H1 (cell line): Measurements from ENCODE around the gene BBS9. TPM values are rescaled to one million over a fixed set of nuclear protein-coding genes. Genes with fewer than 3 reads are reported as not detected.
"Not testable (repeated sequence)": the region's sequence is repeated elsewhere in the genome, so short reads cannot be mapped to it uniquely, and the experiment has no call there.

Experiments
- CTCF ChIA-PET: fragments of 300-600 bp; sonication (Branson Sonifier 250); formaldehyde crosslinking; loops from one replicate; lab custom pipeline; 2021; ENCODE audit not compliant: partially characterized antibody; lab: Charles Lee
- POLR2A ChIA-PET: fragments of 300-600 bp; sonication (Branson Sonifier 250); formaldehyde crosslinking; loops from one replicate; lab custom pipeline; 2021; ENCODE audit warnings: inconsistent platforms; ENCODE audit not compliant: partially characterized antibody; lab: Charles Lee
- DNase-seq, 2 experiments: peaks; one replicate each; pipeline versions ENCODE4 v3.0.0 to v3.0.0-alpha.2; 2010 to 2022; ENCODE audit warnings: low spot score in 2 of 2, low read depth in 1 of 2, mixed read lengths in 1 of 2
- FAIRE-seq: peaks from 2 replicates; lab custom pipeline; 2011; peaks lifted over from hg19 to GRCh38; lab: Jason Lieb, UNC
- H2AFZ ChIP-seq: 2 replicates; pipeline ENCODE4 v1.8.1; 2012; ENCODE audit warnings: low read length, inconsistent platforms
- H2AK5ac ChIP-seq: 2 replicates; pipeline ENCODE4 v1.6.1; 2013; ENCODE audit warnings: low read depth, low read length
- H2BK120ac ChIP-seq: replicated peaks from 2 replicates; pipeline ENCODE3; 2013; ENCODE audit warnings: low read depth, low read length, inconsistent platforms
- H2BK12ac ChIP-seq: 2 replicates; pipeline ENCODE4 v1.6.1; 2013; ENCODE audit warnings: low read depth, low read length
- H2BK15ac ChIP-seq: 2 replicates; pipeline ENCODE4 v1.6.1; 2013; ENCODE audit warnings: low read length
- H2BK20ac ChIP-seq: 2 replicates; pipeline ENCODE4 v1.6.1; 2013; ENCODE audit warnings: low read length
- H2BK5ac ChIP-seq: 2 replicates; pipeline ENCODE4 v1.6.1; 2013; ENCODE audit warnings: low read depth, low read length
- H3K14ac ChIP-seq: 2 replicates; pipeline ENCODE4 v1.6.1; 2013; ENCODE audit warnings: inconsistent platforms; ENCODE audit not compliant: insufficient read length
- H3K18ac ChIP-seq: 2 replicates; pipeline ENCODE4 v1.6.1; 2013; ENCODE audit warnings: low read length; ENCODE audit errors: extremely low read depth
- H3K23ac ChIP-seq: 2 replicates; pipeline ENCODE4 v1.6.1; 2013; ENCODE audit warnings: inconsistent platforms; ENCODE audit not compliant: insufficient read length
- H3K23me2 ChIP-seq: 2 replicates; pipeline ENCODE4 v1.6.1; 2013; ENCODE audit warnings: low read depth, low read length
- H3K27ac ChIP-seq: 2 replicates; pipeline ENCODE4 v1.6.1; 2011; ENCODE audit warnings: low read depth, low read length, inconsistent platforms
- H3K27me3 ChIP-seq, 4 experiments: replicated peaks in 1 of 4; 1 replicate in 1 of 4; 2 replicates in 3 of 4; pipeline versions ENCODE4 v1.6.1 to v1.8.1; 2011 to 2013; ENCODE audit warnings: low read length in 3 of 4, mild to moderate bottlenecking in 3 of 4, inconsistent platforms in 2 of 4, mixed read lengths in 2 of 4, moderate library complexity in 1 of 4; ENCODE audit not compliant: control insufficient read depth in 3 of 4, insufficient read depth in 3 of 4; ENCODE audit errors: extremely low read depth in 1 of 4
- H3K36me3 ChIP-seq, 4 experiments: 2 replicates each; pipeline versions ENCODE4 v1.6.1 to v1.8.1; 2011 to 2013; ENCODE audit warnings: mild to moderate bottlenecking in 4 of 4, low read length in 3 of 4, moderate library complexity in 2 of 4, control low read depth in 1 of 4, inconsistent platforms in 1 of 4; ENCODE audit not compliant: insufficient read depth in 4 of 4, control insufficient read depth in 2 of 4
- H3K4ac ChIP-seq: replicated peaks from 2 replicates; pipeline ENCODE3; 2013; ENCODE audit warnings: low read length, low read depth, mixed read lengths, inconsistent platforms; ENCODE audit not compliant: insufficient read length
- H3K4me1 ChIP-seq, 4 experiments: replicated peaks in 1 of 4; 1 replicate in 1 of 4; 2 replicates in 3 of 4; pipeline versions ENCODE4 v1.6.1 to v1.8.1; 2011 to 2013; ENCODE audit warnings: low read length in 3 of 4, inconsistent platforms in 2 of 4, mixed read lengths in 1 of 4; ENCODE audit not compliant: insufficient read depth in 4 of 4, control insufficient read depth in 3 of 4
- H3K4me2 ChIP-seq, 2 experiments: 2 replicates each; pipeline versions ENCODE4 v1.6.1 to v1.8.1; 2011 to 2013; ENCODE audit warnings: low read depth in 2 of 2, low read length in 2 of 2, control low read depth in 1 of 2, inconsistent platforms in 1 of 2, mild to moderate bottlenecking in 1 of 2; ENCODE audit not compliant: insufficient read depth in 1 of 2
- H3K4me3 ChIP-seq, 4 experiments: fragments of 200-600, 300-600 bp in 1 of 4; sonication (generic), shearing (Covaris generic), sonication (Bioruptor Twin) in 1 of 4; 2 replicates each; pipeline versions ENCODE4 v1.5.1 to v1.8.1; 2011 to 2016; ENCODE audit warnings: low read length in 4 of 4, low read depth in 3 of 4, control low read depth in 2 of 4, inconsistent platforms in 2 of 4, mild to moderate bottlenecking in 2 of 4, mixed read lengths in 1 of 4, moderate library complexity in 1 of 4; ENCODE audit not compliant: insufficient read depth in 2 of 4; ENCODE audit errors: extremely low read depth in 1 of 4
- H3K56ac ChIP-seq: replicated peaks from 2 replicates; pipeline ENCODE3; 2013; ENCODE audit warnings: low read depth, mild to moderate bottlenecking, mixed read lengths, low read length, inconsistent platforms; ENCODE audit not compliant: insufficient read length
- H3K79me1 ChIP-seq: 2 replicates; pipeline ENCODE4 v1.6.1; 2013; ENCODE audit warnings: low read depth, low read length, control low read depth
- H3K79me2 ChIP-seq, 2 experiments: 2 replicates each; pipeline versions ENCODE4 v1.6.1 to v1.8.1; 2012 to 2013; ENCODE audit warnings: low read length in 2 of 2, mild to moderate bottlenecking in 2 of 2, inconsistent platforms in 1 of 2; ENCODE audit not compliant: insufficient read depth in 2 of 2, control insufficient read depth in 1 of 2
- H3K9ac ChIP-seq, 4 experiments: replicated peaks in 1 of 4; 1 replicate in 1 of 4; 2 replicates in 3 of 4; pipeline versions ENCODE4 v1.6.1 to v1.8.1; 2011 to 2013; ENCODE audit warnings: low read depth in 3 of 4, low read length in 3 of 4, control low read depth in 2 of 4, mild to moderate bottlenecking in 2 of 4, moderate library complexity in 2 of 4, inconsistent platforms in 1 of 4; ENCODE audit errors: extremely low read depth in 1 of 4
- H3K9me3 ChIP-seq, 2 experiments: 2 replicates each; pipeline versions ENCODE4 v1.6.1 to v1.8.1; 2012 to 2013; ENCODE audit warnings: mild to moderate bottlenecking in 2 of 2, moderate library complexity in 2 of 2, control low read depth in 1 of 2, inconsistent platforms in 1 of 2, low read depth in 1 of 2, low read length in 1 of 2, mixed read lengths in 1 of 2; ENCODE audit not compliant: insufficient read depth in 2 of 2
- H4K20me1 ChIP-seq, 2 experiments: replicated peaks in 1 of 2; 2 replicates each; pipeline versions ENCODE3 to v1.8.1; 2011 to 2013; ENCODE audit warnings: inconsistent platforms in 2 of 2, low read length in 2 of 2, mild to moderate bottlenecking in 1 of 2; ENCODE audit not compliant: insufficient read depth in 2 of 2, control insufficient read depth in 1 of 2
- H4K5ac ChIP-seq: 2 replicates; pipeline ENCODE4 v1.6.1; 2013; ENCODE audit warnings: low read length, low read depth, mixed read lengths, inconsistent platforms; ENCODE audit not compliant: insufficient read length
- H4K8ac ChIP-seq: 2 replicates; pipeline ENCODE4 v1.8.0; 2013; ENCODE audit warnings: mild to moderate bottlenecking, moderate library complexity, low read length, inconsistent platforms; ENCODE audit not compliant: insufficient read depth; ENCODE audit errors: extremely low read depth
- H4K91ac ChIP-seq: replicated peaks from 2 replicates; pipeline ENCODE3; 2013; ENCODE audit warnings: low read length, mixed read lengths, inconsistent platforms; ENCODE audit not compliant: insufficient read length
- CHD2 ChIP-seq: IDR thresholded peaks from 2 replicates; pipeline ENCODE4 v1.6.1; 2012; ENCODE audit warnings: low read length, improper control_type of control experiment
- JUND ChIP-seq: IDR thresholded peaks from 2 replicates; pipeline ENCODE4 v1.6.1; 2011; ENCODE audit warnings: mild to moderate bottlenecking, improper control_type of control experiment, low read length
- RBBP5 ChIP-seq: IDR thresholded peaks from 2 replicates; pipeline ENCODE4 v1.7.1; 2012; ENCODE audit warnings: low read depth, mild to moderate bottlenecking, inconsistent platforms, low read length, moderate library complexity, borderline replicate concordance
- USF2 ChIP-seq: IDR thresholded peaks from 2 replicates; pipeline ENCODE4 v1.6.1; 2011; ENCODE audit warnings: low read length, improper control_type of control experiment
- WGBS, 2 experiments: shearing (Covaris generic) in 1 of 2; methylation state at CpG; one replicate each; pipeline versions ENCODE4 v1.1.6 to v1.1.7; 2013 to 2015; ENCODE audit warnings: low lambda C conversion rate in 2 of 2, mixed read lengths in 2 of 2, inconsistent platforms in 1 of 2, low coverage in 1 of 2, missing lambda C conversion rate in 1 of 2; ENCODE audit not compliant: insufficient replicate concordance in 2 of 2, insufficient coverage in 1 of 2, insufficient read length in 1 of 2; ENCODE audit errors: extremely low coverage in 1 of 2, missing lambda C conversion rate in 1 of 2; 5-methylcytosine and 5-hydroxymethylcytosine counted together
- polyA plus RNA-seq, 7 experiments: library from polyadenylated mRNA; depleted of rRNA in 3 of 7; stranded (reverse) in 5 of 7; unstranded in 2 of 7; fragments of >200 nt in 5 of 7; fragments of 200-250 nt in 2 of 7; gene quantifications; 1 replicate in 5 of 7; 2 replicates in 1 of 7; 4 replicates in 1 of 7; pipeline versions ENCODE4 v1.2.1 to v1.2.3, GENCODE V29; 2011 to 2013; ENCODE audit warnings: missing spikeins in 2 of 7, mixed read lengths in 2 of 7
- total RNA-seq: library from RNA; stranded (reverse); fragmentation: NEBNext Ultra II Directional; extraction: Animal tissue kit (Norgen Biotek cat#: 25700); gene quantifications from 2 replicates; pipeline ENCODE4 v1.2.1, GENCODE V29; 2021

BBS9 gene
- total and polyA plus RNA-seq, 2 of the 8 experiments (the other 6 are each of a cell fraction or from before 2014, with no cell fraction given), result 22.3 to 37.0 TPM

DNA sequence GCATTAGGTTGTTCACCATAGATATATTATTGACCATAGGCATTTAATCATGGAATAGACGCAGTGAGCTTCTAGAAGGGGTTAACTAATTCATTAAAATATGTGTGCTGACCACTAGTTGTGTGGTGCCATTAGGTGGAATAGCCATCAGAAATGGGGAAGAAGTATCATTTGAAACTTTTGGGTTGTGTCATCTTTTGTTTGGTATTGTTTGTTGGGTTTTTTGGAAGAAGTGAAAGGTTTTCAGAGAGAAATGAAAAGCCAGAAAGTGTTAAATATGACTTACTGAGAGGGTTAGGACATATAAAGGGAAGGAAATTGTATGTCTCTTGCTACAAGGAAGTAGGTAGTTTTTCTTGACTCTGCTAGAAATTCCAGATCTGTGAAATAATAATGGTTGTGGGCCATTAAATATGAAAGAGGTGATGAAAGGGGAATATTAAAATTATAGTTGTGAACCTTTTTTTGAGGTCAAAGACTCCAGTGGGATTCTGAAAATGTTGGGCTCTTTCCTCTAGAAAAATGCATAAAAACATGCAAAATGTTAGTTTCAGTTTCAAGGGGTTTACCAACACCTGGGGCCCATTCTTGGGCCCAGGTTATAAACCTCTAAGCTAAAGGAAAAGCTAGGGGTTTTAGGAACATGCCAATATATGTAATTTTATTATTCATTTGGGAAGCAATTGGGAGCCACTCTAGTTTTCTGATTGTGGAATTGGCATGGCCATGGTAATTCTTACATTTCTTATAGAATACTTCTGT, 348.5 kb downstream of the BBS9 start (continued):
- TF ChIP-seq CHD2 (no peak), JUND (no peak), USF2 (no peak), RBBP5 (no peak)

DNA sequence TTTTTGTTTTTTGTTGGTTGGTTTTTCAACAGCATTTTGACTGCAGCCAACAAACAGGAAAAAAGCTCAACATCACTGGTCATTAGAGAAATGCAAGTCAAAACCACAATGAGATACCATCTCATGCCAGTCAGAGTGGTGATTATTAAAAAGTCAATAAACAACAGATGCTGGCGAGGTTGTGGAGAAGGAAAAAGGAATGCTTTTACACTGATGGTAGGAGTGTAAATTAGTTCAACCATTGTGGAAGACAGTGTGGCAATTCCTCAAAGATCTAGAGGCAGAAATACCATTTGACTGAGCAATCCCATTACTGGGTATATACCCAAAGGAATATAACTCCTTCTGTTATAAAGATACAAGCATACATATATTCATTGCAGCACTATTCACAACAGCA, 355.1 kb downstream of the BBS9 start:
- not testable (repeated sequence) for H3K36me3 ChIP-seq, H2AK5ac ChIP-seq, H3K27me3 ChIP-seq, H3K9ac ChIP-seq, H3K4me1 ChIP-seq, H3K23ac ChIP-seq, H3K56ac ChIP-seq, H2AFZ ChIP-seq, H3K4ac ChIP-seq, H2BK15ac ChIP-seq, H4K5ac ChIP-seq, H3K23me2 ChIP-seq, H3K18ac ChIP-seq, FAIRE-seq, H4K20me1 ChIP-seq, H4K8ac ChIP-seq, H3K9me3 ChIP-seq, H3K79me2 ChIP-seq, DNase-seq, H3K14ac ChIP-seq, H4K91ac ChIP-seq, H3K79me1 ChIP-seq, H3K4me3 ChIP-seq, H2BK120ac ChIP-seq, H3K4me2 ChIP-seq, H3K27ac ChIP-seq, H2BK12ac ChIP-seq, H2BK20ac ChIP-seq, H2BK5ac ChIP-seq
- WGBS, 2 experiments, result 93% methylated on average over 1 of the region's 1 CpG; no CpG with 5 or more reads in 1 of the 2 experiments
- CTCF ChIA-PET, result interaction anchor here (0.6 kb wide), 1 partner anchor 25 kb away, joined by 3 read pairs; no protein-coding TSS in a partner anchor
- POLR2A ChIA-PET, result interaction anchor here (0.6 kb wide), 1 partner anchor 21 kb away, joined by 3 read pairs; no protein-coding TSS in a partner anchor
